ENCODE measurements around the gene TMEM212.

DNA sequence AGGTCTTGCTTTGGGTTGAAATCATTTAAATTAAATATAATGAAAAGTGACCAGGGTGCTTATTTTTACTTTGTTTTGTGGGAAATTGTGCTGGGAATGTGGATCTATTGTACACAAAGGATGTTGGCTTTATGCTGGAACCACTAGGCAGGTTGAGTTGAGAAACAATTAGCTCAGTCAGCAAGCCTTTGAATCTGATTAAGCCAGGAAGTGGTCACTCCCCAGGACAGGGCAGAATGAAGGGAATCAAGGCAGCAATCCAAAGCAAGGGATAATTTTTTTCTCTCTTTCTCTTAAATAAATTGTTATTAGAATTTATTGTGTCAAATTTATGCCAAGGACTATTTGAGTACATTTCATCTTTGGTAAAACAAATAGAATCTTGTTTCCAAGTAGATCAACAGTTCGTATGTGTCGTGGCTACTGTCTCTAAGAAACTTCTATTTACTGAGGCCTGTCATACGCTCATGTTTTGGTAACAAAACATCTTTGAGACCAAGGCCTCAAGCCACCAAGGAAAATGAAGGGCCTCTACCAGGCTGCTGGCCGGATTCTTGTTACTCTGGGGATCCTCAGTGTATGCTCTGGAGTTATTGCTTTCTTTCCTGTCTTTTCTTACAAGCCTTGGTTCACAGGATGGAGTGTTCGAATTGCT, at the start of gene TMEM212:
- TF ChIP-seq, protein P1, sequence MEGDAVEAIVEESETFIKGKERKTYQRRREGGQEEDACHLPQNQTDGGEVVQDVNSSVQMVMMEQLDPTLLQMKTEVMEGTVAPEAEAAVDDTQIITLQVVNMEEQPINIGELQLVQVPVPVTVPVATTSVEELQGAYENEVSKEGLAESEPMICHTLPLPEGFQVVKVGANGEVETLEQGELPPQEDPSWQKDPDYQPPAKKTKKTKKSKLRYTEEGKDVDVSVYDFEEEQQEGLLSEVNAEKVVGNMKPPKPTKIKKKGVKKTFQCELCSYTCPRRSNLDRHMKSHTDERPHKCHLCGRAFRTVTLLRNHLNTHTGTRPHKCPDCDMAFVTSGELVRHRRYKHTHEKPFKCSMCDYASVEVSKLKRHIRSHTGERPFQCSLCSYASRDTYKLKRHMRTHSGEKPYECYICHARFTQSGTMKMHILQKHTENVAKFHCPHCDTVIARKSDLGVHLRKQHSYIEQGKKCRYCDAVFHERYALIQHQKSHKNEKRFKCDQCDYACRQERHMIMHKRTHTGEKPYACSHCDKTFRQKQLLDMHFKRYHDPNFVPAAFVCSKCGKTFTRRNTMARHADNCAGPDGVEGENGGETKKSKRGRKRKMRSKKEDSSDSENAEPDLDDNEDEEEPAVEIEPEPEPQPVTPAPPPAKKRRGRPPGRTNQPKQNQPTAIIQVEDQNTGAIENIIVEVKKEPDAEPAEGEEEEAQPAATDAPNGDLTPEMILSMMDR (IDR thresholded peaks at IDR 0.05; ENCODE audit: poor library complexity): no peak
- TF ChIP-seq EZH2 (IDR thresholded peaks at IDR 0.05; ENCODE audit: borderline replicate concordance) (no peak), EZH2phosphoT487 (IDR thresholded peaks at IDR 0.05; ENCODE audit: low read depth, severe bottlenecking, unreplicated experiment) (no peak)
